Stimulated activated CD8-positive, alpha-beta memory T cell treated with anti-CD3 and anti-CD28 coated beads, Interleukin-2, amount 100 ng/mL, for 48 hours (primary cell): ENCODE data around the gene SDR42E2.
"Not testable (repeated sequence)": the region's sequence is repeated elsewhere in the genome, so short reads cannot be mapped to it uniquely, and the experiment has no call there.

Experiments
- DNase-seq, 2 donors: peaks; one replicate each; pipeline ENCODE4 v3.0.0-alpha.2; 2020; ENCODE audit warnings: low read depth in 2 of 2

Gene SDR42E2

GRCh38 chr16:22161999-22162655 lies at the start of gene SDR42E2:
TSS of gene SDR42E2 (plus strand) at chr16:22162506. CDS start at chr16:22165583, 3,077 bp downstream.
- DNase-seq = peak; percentile 14 to 24

- no peak for DNase-seq
These were observed 46.1 kb upstream of the SDR42E2 start for GRCh38 chr16:22116095-22116700.

GRCh38 chr16:22117609-22118008 lies 44.7 kb upstream of the SDR42E2 start:
- DNase-seq = no peak

- no peak for DNase-seq
These were observed 41.9 kb upstream of the SDR42E2 start for GRCh38 chr16:22120440-22120839.

- no peak for DNase-seq
These were observed 40.1 kb upstream of the SDR42E2 start for GRCh38 chr16:22122239-22122638.

GRCh38 chr16:22123146-22123545 lies 39.2 kb upstream of the SDR42E2 start:
- no peak for DNase-seq

GRCh38 chr16:22123759-22124490 lies 38.4 kb upstream of the SDR42E2 start:
- no peak for DNase-seq

- DNase-seq = no peak
These were observed 37.6 kb upstream of the SDR42E2 start for GRCh38 chr16:22124583-22125284.

GRCh38 chr16:22126037-22126558 lies 36.2 kb upstream of the SDR42E2 start:
- DNase-seq = no peak

- not testable (repeated sequence) for DNase-seq
These were observed 33.8 kb upstream of the SDR42E2 start for GRCh38 chr16:22128537-22128936.

GRCh38 chr16:22130528-22130927 lies 31.8 kb upstream of the SDR42E2 start:
- DNase-seq = no peak

GRCh38 chr16:22132801-22133200 lies 29.5 kb upstream of the SDR42E2 start:
- DNase-seq = no peak

GRCh38 chr16:22138482-22138881 lies 23.8 kb upstream of the SDR42E2 start:
- DNase-seq = no peak

- DNase-seq = no peak
These were observed 23.3 kb upstream of the SDR42E2 start for GRCh38 chr16:22139008-22139407.

GRCh38 chr16:22139732-22140131 lies 22.6 kb upstream of the SDR42E2 start:
- DNase-seq = no peak

GRCh38 chr16:22141767-22142166 lies 20.5 kb upstream of the SDR42E2 start:
- DNase-seq = no peak

- DNase-seq = no peak
These were observed 17.8 kb upstream of the SDR42E2 start for GRCh38 chr16:22144520-22144919.

GRCh38 chr16:22147853-22148252 lies 14.5 kb upstream of the SDR42E2 start:
- no peak for DNase-seq

GRCh38 chr16:22151246-22151998 lies 10.9 kb upstream of the SDR42E2 start:
- no peak for DNase-seq

- DNase-seq = no peak
These were observed 10.0 kb upstream of the SDR42E2 start for GRCh38 chr16:22152316-22152715.

- DNase-seq = not testable (repeated sequence)
These were observed 9.2 kb upstream of the SDR42E2 start for GRCh38 chr16:22153078-22153477.
